ENCODE results near the gene TMC7. TPM values are rescaled to one million over a fixed set of nuclear protein-coding genes. Genes with fewer than 3 reads are reported as not detected.
"Not testable (repeated sequence)": the region's sequence is repeated elsewhere in the genome, so short reads cannot be mapped to it uniquely, and the experiment has no call there.

Gene TMC7
- total and polyA plus RNA-seq, 4 donors: 1.5 to 7.0 (median 3.0) TPM

DNA sequence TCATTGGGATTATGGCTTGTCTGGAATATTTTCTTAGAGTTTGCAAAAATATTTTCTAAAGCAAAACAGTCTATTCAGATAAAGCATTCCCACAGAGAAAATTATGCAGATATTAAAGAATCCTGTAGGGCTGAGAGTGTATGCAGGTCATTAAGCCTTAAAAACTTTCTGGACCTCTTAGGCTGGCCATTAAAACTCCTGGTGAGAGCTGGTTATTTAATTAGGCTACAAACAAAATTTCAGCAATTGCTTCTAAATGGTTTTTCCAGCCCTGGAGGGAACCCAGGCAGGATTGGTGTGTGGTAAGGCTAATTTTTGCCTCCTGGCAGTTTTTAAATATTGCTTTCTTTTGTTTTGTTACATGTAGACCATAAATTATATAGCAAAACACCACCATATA lies 30.2 kb upstream of the TMC7 start:
- Histone ChIP-seq H3K27ac (ENCODE audit: low read depth in 1 of 2, low read length in 1 of 2) (no peak overlapping the region), H3K9ac (ENCODE audit: insufficient read depth in 1 of 2, low read length in 2 of 2) (no peak overlapping the region), H3K36me3 (ENCODE audit: control insufficient read depth in 4 of 4, insufficient read depth in 4 of 4, low read length in 4 of 4) (no peaks in the 10 kb centered on the region), H3K9me3 (ENCODE audit: control insufficient read depth in 4 of 4, insufficient read depth in 3 of 4, low read length in 3 of 4) (no peaks in the 10 kb centered on the region), H3K4me3 (no peak overlapping the region), H3K27me3 (ENCODE audit: control insufficient read depth in 3 of 3, insufficient read depth in 3 of 3, low read length in 2 of 3) (peaks cover 0 to 2% (median 0%) of the 10 kb centered on the region in 3 donors), H3K4me1 (ENCODE audit: control insufficient read depth in 5 of 5, insufficient read depth in 5 of 5, low read length in 5 of 5) (no peaks in the 10 kb centered on the region)
- TF ChIP-seq, protein P1, sequence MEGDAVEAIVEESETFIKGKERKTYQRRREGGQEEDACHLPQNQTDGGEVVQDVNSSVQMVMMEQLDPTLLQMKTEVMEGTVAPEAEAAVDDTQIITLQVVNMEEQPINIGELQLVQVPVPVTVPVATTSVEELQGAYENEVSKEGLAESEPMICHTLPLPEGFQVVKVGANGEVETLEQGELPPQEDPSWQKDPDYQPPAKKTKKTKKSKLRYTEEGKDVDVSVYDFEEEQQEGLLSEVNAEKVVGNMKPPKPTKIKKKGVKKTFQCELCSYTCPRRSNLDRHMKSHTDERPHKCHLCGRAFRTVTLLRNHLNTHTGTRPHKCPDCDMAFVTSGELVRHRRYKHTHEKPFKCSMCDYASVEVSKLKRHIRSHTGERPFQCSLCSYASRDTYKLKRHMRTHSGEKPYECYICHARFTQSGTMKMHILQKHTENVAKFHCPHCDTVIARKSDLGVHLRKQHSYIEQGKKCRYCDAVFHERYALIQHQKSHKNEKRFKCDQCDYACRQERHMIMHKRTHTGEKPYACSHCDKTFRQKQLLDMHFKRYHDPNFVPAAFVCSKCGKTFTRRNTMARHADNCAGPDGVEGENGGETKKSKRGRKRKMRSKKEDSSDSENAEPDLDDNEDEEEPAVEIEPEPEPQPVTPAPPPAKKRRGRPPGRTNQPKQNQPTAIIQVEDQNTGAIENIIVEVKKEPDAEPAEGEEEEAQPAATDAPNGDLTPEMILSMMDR (IDR thresholded peaks at IDR 0.05; ENCODE audit: control extremely low read depth, extremely low read depth): no peak
- no peak for DNase-seq
- ATAC-seq (ENCODE audit: insufficient read depth, low FRiP score): no peak

DNA sequence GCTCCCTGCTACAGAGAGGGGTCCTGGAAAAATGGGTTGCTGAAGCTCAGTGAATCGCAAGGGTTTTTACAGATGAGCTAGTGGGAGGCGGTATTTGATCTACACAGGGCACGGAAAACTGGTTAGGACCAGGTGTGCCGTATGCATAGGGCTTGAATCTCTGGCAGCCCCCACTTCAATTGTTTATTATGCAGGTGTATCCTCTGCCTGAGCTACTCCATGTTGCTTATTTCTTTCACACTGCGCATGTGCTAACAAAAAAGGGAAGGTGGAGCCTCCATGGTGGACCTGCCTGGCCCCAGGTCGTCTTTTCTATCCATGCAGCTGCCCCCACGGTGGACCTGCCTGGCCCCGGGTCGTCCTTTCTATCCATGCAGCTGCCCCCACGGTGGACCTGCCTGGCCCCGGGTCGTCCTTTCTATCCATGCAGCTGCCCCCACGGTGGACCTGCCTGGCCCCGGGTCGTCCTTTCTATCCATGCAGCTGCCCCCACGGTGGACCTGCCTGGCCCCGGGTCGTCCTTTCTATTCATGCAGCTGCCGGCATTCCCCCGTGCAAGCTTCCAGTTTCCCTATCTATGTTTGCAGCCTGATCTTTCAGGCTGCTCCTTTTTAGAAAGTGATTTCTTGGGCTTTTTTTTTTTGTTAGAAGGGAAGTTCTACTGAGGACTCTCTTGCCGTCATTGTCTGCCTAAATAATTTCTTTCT lies 27.7 kb upstream of the TMC7 start:
- not testable (repeated sequence) for H3K9ac ChIP-seq (ENCODE audit: insufficient read depth in 1 of 2, low read length in 2 of 2); ATAC-seq (ENCODE audit: insufficient read depth, low FRiP score); H3K9me3 ChIP-seq (ENCODE audit: control insufficient read depth in 4 of 4, insufficient read depth in 3 of 4, low read length in 3 of 4); H3K4me3 ChIP-seq; H3K4me1 ChIP-seq (ENCODE audit: control insufficient read depth in 5 of 5, insufficient read depth in 5 of 5, low read length in 5 of 5); H3K27me3 ChIP-seq (ENCODE audit: control insufficient read depth in 3 of 3, insufficient read depth in 3 of 3, low read length in 2 of 3); DNase-seq; H3K36me3 ChIP-seq (ENCODE audit: control insufficient read depth in 4 of 4, insufficient read depth in 4 of 4, low read length in 4 of 4); H3K27ac ChIP-seq (ENCODE audit: low read depth in 1 of 2, low read length in 1 of 2)
- WGBS, 2 donors: 26 to 29% methylated on average over 14 to 16 of the region's 21 CpGs

DNA sequence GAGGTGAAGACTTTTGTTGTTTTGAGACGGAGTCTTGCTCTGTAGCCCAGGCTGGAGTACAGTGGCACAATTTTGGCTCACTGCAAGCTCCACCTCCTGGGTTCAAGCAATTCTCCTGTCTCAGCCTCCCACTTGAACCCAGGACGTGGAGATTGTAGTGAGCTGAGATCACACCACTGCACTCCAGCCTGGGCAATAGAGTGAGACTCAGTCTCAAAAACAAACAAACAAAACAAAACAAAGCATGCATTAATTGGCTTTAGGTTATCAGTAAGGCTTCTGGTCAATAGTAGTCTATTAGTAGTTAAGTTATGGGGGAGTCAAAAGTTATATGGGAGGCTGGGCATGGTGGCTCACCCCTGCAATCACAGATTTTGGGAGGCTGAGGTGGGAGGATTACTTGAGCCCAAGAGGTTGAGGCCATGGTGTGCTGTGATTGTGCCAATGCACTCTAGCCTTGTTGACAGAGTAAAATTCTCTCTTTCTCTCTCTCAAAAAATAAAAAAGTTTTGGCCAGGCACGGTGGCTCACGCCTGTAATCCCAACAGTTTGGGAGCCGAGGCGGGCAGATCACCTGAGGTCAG lies 27.0 kb upstream of the TMC7 start:
- ATAC-seq (ENCODE audit: insufficient read depth, low FRiP score); DNase-seq; H3K27me3 ChIP-seq (ENCODE audit: control insufficient read depth in 3 of 3, insufficient read depth in 3 of 3, low read length in 2 of 3); H3K4me3 ChIP-seq; H3K36me3 ChIP-seq (ENCODE audit: control insufficient read depth in 4 of 4, insufficient read depth in 4 of 4, low read length in 4 of 4); H3K4me1 ChIP-seq (ENCODE audit: control insufficient read depth in 5 of 5, insufficient read depth in 5 of 5, low read length in 5 of 5); H3K9ac ChIP-seq (ENCODE audit: insufficient read depth in 1 of 2, low read length in 2 of 2); H3K9me3 ChIP-seq (ENCODE audit: control insufficient read depth in 4 of 4, insufficient read depth in 3 of 4, low read length in 3 of 4); H3K27ac ChIP-seq (ENCODE audit: low read depth in 1 of 2, low read length in 1 of 2): not testable (repeated sequence)
- WGBS, 2 donors: 70 to 81% methylated on average over 6 of the region's 6 CpGs

DNA sequence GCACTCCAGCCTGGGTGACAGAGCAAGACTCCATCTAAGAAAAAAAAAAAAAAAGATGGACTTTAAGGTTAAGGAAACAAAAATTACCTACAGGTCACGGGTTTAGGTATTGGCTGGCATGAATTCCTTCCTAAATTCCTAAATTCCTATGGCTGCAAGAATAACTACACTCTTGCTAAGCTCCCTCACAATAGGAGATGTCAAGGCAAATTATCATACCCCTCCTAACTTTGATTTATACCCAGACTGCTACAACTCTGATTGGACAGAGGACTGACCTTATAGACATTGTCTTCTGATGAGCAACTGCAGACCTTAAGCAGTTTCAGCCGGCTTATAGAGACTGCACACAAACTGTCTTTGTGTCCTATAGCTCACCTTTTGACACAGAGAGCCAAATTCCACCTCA lies 25.1 kb upstream of the TMC7 start:
- peaks cover 0 to 2% (median 0%) of the 10 kb centered on the region in 3 donors for H3K27me3 ChIP-seq (ENCODE audit: control insufficient read depth in 3 of 3, insufficient read depth in 3 of 3, low read length in 2 of 3)
- WGBS, 2 donors: 86 to 89% methylated on average over 2 of the region's 2 CpGs
- H3K4me3 ChIP-seq: no peak overlapping the region
- peak overlapping the region in 1 of 2 donors; percentile 81 for H3K27ac ChIP-seq (ENCODE audit: low read depth in 1 of 2, low read length in 1 of 2)
- TF ChIP-seq, protein P1 (IDR thresholded peaks at IDR 0.05; ENCODE audit: control extremely low read depth, extremely low read depth): no peak
- H3K9me3 ChIP-seq (ENCODE audit: control insufficient read depth in 4 of 4, insufficient read depth in 3 of 4, low read length in 3 of 4): no peaks in the 10 kb centered on the region
- DNase-seq (no peak), ATAC-seq (ENCODE audit: insufficient read depth, low FRiP score) (no peak)
- H3K9ac ChIP-seq (ENCODE audit: insufficient read depth in 1 of 2, low read length in 2 of 2): no peak overlapping the region
- H3K4me1 ChIP-seq (ENCODE audit: control insufficient read depth in 5 of 5, insufficient read depth in 5 of 5, low read length in 5 of 5): peaks cover 0 to 4% (median 0%) of the 10 kb centered on the region in 5 donors
- H3K36me3 ChIP-seq (ENCODE audit: control insufficient read depth in 4 of 4, insufficient read depth in 4 of 4, low read length in 4 of 4): no peaks in the 10 kb centered on the region
